Endometrium (tissue), 2 donors: ENCODE results near the gene ARID1A.
"Not testable (repeated sequence)": the region's sequence is repeated elsewhere in the genome, so short reads cannot be mapped to it uniquely, and the experiment has no call there.

Experiments used
- FAIRE-seq: peaks from 2 replicates; lab custom pipeline; 2012; peaks lifted over from hg19 to GRCh38; lab: Jason Lieb, UNC
- donor health status: control.
- donor health status: control.

Gene ARID1A

DNA sequence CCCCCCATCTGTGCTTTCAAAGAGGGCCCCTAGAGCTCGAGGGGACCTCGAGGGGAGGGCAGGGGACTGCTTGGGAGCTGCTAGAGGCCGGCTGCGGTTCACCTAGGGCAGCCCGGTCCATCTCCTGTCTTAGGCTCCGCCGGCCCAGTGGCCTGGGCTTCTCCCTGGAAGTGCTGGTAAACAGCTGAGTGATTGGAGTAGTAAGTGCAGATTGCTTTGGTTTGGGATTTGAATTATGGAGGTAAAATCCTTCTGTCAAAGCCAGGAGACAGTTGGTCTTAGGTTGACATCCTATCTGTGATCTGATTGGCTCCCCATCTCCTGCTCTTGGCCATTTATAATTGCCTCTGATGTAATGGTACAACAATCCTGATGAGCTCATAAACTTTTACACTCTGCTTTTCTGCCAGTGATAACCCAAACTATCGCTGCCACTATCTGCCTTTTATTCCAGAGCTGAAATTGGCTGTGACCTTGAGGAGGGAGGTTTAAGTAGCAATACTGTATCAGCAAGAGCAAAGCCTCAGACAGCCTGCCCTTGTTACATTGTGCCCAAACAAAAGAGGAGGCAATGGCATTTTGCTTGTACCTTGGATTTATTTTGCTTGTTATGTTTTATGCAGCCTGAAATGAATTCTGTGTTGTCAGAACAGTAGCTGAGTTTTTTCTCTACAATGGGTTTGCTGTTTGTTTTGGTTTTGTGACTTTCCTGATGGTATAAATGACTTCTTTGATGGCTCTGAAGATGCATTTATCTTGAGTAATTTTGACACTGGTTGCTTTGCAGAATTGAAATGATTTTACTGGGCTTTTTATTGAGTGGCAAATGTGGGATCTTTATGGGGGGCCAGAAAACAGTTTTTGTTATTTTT, 2.4 kb downstream of the ARID1A start:
- FAIRE-seq: peak; percentile 91

DNA sequence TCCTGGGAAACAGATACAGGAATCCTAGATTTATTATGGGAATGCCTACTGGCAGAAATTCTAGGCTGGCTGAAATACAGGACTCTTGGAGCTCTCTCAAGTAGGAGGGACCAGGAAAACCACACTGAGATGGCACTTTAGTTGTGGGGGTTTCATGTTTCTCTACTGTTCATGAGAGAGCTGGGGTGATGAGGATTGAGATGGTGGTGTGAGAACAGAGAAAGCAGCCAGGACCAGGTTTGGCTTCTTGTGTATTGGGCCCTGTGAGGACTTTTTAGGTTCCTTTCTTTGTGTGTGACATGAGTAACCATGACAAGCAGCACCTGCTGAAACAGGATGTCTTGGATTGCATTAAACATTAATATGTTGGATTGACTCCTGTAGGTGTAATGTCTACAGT, 4.9 kb downstream of the ARID1A start:
- FAIRE-seq: no peak

DNA sequence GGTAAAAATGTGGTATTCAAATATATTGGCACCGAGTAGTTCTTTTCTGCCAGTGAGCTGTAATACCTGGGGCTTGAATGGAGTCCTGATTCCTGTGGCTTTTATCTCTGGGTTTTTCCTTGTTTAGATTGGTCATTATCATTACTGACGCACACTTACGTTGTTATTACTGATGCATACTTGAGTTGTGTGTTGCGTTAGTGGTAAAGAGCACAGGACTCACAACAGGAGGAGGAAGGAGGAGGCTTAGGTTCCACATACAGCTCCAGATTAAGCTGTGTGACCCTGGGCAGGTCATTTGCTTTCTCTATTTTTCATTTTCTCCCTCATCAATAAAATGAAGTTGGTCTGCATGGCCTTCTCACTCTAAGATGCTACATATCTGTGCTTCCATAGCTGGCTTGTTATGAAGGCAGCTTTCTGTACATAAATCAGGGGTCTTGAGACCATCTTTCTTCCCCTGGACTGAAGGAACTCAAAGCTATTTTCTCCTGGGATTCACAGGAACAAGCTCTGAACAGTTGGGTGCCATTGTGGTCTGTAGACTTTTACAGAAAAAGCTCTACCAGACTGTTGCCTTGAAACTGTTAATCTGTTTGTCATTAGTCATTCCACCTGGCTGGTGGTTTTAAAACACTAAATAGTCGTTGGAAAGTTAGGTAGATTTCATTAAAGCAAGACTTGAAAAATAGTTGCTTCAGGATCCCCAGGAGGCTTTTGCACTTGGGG, 5.6 kb downstream of the ARID1A start:
- no peak for FAIRE-seq

DNA sequence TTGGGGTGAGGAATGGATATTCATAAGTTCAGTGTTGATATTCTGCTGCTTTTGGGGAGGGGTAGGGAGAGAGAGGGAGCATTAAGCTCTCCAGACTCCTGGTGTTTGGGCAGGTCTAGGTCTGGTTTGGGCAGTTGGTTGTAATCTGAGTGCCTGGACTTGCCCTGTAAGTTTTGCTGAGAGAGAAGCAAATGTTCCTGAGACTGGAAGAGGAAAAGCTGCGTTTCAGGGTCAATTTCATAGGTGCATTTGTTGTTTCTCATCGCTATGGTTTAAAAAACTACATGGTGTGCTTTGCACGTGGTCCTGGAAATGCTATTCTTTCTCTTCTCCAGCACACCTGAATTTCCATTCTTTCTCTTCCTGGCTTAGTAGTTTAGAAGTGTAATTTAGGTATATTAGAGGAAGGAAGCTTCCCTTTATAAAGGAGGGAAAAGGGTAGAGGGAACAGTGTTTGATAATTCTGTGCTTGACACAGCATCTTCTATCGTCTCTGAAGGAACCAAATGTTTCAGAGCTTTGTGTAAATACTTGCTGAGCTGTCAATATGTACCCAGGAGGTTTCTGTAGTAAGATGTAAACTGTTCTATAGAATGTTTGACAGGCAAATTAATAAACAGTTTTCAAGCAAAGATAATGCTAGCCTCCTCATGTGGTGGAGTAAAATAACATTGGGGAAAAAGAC, 6.3 kb downstream of the ARID1A start:
- FAIRE-seq: no peak

DNA sequence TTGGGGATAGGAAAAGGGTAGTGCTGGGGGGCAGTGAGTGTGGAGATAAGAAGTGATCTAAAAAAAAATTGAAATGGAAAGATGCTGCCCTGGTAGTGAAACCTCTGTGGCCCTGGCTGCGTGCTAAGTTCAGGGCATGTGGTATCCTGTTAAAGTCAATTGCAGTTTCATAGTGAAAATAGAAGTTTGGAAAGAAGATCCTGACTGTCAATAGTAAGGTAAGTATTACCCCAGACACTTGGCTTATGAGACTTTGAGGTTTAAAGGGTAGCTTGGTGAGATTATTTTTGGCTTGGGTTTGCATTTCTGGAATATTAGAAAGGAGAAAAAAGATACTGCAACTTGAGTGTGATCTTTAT, 6.8 kb downstream of the ARID1A start:
- FAIRE-seq: no peak

DNA sequence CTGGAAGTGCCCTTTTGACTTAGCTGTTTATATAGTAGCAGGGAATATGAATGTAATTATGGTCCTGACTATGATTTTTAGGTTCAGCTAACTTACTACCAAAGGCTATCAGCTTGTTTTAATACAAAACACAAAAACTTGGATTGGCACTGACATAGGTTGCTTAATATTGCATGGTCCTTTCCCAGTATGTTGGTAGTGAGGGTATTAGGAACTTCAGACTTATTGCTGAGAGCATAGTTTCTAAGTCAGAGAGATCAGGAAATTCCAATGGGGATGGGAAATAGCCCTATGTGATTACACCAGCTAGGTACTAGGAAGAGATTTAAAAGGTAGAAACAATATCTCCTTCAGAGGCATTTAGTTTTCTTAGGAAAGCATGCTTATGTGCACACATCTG, 7.7 kb downstream of the ARID1A start:
- no peak for FAIRE-seq

DNA sequence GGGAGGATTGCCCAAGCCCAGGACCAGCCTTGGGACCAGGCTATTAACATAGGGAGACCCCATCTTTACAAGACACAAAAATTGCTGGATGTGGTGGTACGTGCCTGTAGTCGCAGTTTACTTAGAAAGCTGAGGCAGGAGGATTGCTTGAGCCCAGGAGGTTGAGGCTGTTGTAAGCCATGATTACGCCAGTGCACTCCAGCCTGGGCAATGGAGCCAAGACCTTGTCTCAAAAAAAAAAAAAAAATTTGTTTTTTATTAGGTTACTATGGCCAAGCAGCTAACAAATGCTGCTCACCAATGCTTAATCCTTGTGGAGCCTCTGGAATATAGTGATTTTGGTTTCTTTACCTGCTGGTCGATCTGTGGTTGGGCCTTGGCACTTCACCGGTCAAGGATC, 8.8 kb downstream of the ARID1A start:
- no peak for FAIRE-seq

DNA sequence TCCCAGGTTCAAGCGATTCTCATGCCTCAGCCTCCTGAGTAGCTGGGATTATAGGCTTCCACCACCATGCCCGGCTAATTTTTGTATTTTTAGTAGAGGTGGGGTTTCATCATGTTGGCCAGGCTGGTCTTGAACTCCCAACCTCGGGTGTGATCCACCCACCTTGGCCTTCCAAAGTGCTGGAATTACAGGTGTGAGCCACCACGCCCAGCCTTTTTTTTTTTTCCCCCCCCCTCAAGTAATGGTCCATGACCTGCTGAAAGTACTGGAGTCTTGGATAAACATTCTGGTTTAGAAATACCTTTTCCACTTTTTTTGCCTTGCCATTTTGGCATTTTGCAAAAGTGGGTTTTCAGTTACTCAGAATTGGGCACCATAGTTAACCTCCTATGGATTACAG, 9.4 kb downstream of the ARID1A start:
- not testable (repeated sequence) for FAIRE-seq

DNA sequence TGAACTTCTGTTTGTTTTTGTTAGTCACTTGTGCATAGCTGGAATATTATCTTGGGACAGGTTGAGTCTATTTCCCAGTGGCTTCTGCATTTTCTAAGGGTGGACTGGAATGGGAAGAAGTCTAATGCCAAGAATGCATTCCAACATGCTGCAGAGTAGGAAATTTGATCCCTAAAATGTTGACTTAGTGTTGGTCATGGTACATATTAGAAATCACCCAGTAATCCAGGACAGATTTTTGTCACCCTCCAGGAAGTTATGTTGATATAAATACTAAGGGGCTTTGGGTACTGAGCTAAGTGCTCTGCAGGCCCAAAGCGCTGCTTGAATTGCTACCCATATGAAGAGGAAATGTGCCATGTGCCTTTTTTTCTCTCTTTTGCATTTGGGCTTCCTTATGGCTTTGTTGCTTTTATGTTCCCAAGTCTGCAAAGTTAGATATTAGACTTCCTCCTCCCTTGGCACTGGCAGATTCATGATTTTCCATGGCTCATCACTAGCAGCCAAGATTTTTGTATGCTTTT, 10.0 kb downstream of the ARID1A start:
- no peak for FAIRE-seq

DNA sequence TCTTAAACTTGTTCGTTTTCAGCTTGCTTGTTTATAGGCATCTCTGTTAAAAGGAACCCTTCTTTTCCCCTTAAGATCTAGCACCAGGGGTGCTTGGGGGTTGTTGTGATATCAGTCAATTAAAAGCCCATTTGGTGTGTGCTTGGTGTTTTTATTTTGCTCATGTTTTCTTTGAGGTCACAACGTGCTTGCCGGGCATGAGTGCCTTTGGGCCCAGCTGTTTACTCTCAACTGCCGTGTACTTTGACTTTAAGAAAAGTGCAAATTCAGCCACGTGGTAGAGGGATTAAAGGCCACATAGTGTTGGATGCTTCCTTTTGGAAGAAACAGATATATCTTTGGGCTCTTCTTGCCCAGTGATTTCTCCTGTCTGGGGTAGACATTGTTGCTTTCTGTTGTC, 10.5 kb downstream of the ARID1A start:
- FAIRE-seq: no peak

DNA sequence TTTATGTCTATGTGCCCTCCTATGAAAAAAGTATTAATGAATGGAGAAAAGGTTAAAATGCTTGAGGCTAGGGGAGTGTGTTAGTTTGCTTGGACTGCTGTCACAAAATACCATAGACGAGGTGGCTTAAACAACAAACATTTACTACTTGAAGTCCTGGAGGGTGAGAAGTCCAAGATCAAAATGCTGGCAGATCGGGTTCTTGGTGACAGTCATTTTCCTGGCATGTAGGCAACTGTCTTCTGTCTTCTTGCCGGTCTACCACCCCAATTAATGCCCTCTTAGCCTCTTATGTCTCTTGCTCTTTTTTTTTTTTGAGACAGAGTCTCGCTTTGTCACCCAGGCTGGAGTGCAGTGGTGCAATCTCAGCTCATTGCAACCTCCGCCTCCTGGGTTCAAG, 15.0 kb downstream of the ARID1A start:
- no peak for FAIRE-seq

DNA sequence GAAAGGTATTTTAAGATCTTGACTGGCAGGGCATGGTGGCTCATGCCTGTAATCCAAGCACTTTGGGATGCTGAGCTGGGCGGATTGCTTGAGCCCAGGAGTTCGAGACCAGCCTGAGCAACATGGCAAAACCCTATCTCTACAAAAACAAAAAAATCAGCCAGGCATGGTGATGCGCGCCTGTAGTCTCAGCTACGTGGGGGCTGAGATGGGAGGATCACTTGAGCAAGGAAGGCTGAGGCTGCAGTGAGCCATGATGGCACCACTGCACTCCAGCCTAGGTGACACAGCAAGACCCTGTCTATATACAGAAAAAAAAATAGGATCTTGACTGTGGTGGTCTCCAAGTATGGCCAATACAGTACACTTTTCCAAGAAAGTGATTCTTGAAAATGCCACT, 16.0 kb downstream of the ARID1A start:
- no peak for FAIRE-seq

DNA sequence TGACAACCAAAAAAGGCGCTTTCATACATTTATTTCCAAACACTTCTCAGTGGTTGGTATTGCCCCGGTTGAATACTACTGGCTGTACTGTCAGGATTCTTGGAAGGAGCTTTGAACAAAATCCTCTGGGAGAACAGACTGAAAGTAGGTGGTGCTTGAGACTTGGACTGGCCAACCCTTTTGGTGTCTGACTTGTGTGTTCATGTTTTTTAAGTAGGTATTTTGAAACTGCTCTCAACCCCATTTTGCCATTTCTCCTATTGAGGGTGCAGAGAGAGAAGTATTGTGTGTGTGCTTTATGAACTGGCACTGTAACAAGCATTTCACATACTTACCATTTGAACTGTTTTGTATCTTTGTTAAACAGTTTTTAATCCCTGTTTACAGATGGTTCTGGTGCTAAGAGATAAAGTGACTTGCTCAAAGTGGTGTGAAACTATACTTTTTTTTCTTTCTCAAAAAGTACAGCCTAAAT, 21.2 kb downstream of the ARID1A start:
- FAIRE-seq: no peak

DNA sequence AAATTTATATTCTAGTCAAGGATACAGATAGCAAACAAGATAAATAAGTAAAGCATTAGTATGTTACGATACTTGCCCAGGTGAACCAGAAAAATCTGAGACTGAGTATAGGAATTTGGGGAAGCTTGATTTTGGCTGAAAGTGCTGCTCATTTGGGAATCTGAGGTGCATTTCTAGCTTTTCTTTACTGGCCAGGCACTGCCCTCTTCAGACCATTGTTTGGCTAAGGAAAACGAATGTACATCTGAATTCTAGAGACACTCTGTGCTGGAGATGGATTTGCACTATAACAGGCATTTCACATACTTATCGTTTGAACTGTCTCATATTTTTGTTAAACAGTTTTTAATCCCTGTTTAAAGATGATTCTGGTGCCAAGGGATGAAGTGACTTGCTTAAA, 23.4 kb downstream of the ARID1A start:
- no peak for FAIRE-seq

DNA sequence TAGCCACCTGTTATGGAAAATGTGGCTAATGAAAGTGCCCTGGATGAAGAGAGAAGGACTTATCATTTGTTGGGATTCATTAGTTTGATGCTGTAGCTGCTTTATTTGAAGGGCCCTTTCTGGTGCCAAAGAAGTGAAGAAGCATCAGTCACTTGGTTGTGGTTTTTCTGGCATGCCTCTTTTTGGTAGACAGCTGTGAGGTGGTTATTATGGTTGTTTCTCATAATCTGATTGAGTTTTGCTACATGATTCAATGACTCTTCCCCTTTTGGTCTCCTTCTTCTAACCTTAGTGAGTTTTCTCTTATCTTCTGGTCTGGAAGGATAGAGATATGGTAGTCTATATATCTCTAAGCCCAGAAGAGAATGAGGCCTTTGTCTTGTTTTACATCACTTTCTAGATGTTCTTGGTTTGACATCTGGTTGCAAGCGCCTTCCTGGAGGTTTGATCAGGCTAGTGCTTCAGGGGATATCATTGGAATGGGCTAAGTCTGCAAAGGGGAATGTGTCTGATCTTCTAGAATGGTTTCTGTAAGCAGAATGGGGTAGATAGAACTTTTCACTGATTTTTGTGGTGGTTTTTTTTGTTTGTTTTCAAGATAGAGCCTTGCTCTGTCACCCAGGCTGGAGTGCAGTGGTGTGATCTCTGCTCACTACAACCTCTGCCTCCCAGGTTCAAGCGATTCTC, 26.0 kb downstream of the ARID1A start:
- no peak for FAIRE-seq

DNA sequence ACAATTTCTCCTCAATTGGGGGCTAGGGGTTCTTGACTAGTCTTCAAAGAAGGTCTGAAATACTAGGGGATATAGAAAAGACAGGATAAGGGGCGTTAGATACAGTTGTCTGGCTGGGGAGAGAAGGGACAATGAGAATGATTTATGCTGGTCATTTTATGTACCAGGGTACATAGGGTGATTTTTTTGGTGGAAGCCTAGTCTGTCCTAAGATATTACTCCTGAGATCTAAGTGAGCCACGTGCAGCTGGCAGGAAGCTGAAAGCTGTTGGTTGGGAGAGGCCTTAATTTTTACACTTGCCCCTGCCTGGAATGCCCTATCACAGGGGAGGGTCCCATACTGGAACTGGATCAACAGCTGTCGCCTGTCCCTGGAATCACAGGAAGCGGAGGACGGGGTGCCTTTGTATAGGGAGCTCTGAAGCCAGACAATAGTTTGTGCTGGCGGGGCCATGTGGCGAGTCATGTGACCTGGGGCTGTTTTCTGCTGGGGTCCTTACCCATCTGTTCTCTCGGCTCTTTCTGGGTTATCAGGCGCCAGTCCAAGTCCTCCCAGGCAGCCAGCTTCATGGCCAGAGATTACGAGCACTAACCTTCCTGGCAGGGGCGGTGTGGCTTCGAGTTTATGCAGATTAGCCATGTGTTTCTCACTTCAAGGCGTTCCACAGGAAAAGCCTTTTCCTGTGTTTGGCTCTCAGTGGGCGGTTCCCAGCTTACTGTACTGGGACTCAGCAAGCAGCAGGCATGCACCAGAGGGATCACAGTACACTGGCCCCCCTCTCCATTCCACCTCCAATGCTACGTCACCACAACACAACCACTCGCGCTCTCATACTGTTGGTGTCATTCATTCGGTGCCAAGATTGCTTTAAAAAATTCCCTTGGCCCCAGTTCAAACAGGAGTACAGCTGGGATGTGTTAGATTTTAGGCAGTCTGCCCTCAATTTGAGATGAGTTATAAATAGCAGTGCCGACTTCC, 27.5 kb downstream of the ARID1A start:
- peak; percentile 93 for FAIRE-seq

DNA sequence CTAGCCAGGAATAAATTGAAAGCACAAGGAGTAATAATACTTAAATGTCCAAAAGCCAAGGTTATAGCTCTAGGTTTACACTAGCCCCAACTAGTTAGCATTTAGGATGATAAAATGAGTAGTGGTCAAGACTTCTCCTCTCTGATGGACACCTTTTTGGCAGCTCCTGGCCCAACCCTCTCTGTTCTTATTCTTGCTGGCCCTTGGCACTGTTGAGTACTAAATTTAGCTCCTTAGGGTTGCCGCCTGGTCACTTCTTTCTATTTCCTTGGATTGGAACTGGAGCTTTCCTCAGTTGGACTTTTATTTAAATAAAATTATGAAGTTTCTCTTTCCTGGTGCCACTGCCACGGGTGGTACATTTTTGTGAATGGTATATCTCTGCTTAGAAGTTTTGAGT, 28.3 kb downstream of the ARID1A start:
- no peak for FAIRE-seq

DNA sequence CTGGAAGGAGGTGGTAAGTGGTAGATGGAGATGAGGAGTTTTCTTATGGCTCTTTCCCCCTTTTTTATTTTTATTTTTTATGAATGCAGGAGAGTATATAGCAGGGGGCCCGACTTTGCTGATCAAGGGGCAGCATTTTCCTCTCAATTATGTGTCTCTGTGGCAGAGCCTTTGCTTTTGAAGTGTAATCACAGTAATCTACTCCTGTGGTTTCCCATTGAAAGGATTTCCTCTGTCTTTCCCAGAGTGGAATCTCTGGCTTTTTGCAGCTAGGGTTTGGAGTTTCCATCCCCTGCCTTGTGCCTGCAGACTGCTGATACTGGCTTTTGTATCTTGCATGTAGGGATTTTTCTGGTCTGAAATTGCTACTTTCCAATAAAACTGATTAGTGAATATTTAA, 29.1 kb downstream of the ARID1A start:
- no peak for FAIRE-seq

DNA sequence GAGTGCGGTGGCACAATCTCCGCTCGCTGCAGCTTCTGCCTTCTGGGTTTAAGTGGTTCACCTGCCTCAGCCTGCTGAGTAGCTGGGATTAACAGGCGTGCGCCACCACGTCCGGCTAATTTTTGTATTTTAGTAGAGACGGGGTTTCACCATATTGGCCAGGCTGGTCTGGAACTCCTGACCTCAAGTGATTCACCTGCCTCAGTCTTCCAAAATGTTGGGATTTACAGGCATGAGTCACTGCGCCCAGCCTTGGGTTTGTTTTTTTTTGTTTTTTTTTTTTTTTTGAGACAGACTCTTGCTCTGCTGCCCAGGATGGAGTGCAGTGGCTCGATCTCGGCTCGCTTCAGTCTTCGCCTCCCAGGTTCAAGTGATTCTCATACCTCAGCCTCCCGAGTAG, 30.1 kb downstream of the ARID1A start:
- FAIRE-seq: not testable (repeated sequence)

DNA sequence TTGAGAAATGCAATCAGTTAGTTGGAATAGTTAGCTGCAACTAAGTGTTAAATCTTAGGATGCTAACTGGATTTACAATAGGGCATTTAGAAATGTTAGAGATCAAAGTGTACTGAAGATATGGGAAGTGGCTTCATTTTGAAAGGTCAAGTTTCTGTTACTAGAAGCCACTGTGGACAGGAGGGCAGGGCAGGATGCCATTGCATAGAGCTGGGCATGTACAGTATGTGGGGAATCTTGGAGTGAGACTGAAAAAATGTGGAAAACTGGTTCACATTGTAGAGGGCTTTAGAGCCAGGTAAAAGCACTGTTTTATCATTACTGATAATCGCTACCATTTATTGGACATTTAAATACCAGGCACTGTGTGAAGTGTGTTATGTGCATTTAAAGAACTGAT, 31.0 kb downstream of the ARID1A start:
- no peak for FAIRE-seq

DNA sequence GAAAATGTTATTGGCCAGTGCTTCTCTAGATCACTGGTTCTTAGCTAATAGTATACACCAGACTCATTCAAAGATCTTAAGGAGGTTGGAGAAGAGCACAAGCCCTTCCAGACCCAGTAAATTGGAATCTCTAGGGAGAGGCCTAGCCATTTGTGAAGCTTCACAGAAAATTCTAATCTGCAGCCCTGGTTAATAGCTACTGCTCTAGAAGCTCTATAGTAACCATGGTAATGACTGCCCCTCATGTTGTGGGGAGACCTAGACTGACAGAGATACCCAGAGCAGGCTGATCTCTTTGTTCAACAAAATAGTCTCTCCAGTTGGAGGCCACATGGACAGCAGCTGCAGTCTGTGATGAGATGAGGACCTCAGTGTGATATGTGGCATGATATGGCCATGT, 31.7 kb downstream of the ARID1A start:
- FAIRE-seq: no peak
